GM10266 (cell line): ENCODE results near the gene GREB1L.

Source experiments
- DNase-seq: peaks from one replicate; pipeline ENCODE4 v3.0.0; 2012; ENCODE audit errors: extremely low spot score
- TF ChIP-seq, protein P1 (sequence below): IDR thresholded peaks from 2 replicates; pipeline ENCODE4 v1.5.1; 2012; ENCODE audit warnings: mild to moderate bottlenecking, low read depth; ENCODE audit not compliant: control insufficient read depth, insufficient read depth; ENCODE audit errors: missing control alignments

The GREB1L gene

DNA sequence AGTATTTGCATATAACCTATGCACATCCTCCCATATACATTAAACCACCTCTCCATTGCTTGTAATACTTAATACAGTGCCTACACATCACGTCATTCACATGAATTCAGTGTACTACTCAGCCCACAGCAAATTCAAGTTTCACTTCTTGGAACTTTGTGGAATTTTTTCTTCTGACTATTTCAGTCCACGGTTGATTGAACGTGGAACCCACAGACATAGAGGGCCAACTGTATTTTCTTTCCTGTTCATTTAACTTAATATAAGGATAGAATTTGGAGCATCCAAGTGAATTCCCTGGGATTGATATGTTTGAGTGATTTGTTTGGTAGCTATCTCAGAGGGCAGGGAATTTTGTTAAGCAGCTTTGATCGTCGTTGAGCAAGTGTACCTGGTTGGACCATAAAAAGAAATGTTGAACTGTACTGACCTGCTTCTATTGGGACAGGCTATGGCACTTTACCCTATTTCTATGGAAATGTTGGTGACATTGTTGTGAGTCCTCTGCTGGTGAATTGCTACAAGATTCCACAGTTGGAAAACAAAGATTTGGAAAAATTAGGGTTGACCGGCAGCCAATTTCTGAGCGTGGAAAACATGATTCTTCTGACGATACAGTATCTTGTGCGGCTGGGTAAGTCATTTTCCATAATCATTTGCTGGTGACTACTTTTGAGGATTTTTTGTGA is 201.9 kb downstream of the GREB1L start:
- DNase-seq = no peak
- TF ChIP-seq, protein P1, sequence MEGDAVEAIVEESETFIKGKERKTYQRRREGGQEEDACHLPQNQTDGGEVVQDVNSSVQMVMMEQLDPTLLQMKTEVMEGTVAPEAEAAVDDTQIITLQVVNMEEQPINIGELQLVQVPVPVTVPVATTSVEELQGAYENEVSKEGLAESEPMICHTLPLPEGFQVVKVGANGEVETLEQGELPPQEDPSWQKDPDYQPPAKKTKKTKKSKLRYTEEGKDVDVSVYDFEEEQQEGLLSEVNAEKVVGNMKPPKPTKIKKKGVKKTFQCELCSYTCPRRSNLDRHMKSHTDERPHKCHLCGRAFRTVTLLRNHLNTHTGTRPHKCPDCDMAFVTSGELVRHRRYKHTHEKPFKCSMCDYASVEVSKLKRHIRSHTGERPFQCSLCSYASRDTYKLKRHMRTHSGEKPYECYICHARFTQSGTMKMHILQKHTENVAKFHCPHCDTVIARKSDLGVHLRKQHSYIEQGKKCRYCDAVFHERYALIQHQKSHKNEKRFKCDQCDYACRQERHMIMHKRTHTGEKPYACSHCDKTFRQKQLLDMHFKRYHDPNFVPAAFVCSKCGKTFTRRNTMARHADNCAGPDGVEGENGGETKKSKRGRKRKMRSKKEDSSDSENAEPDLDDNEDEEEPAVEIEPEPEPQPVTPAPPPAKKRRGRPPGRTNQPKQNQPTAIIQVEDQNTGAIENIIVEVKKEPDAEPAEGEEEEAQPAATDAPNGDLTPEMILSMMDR = no peak

DNA sequence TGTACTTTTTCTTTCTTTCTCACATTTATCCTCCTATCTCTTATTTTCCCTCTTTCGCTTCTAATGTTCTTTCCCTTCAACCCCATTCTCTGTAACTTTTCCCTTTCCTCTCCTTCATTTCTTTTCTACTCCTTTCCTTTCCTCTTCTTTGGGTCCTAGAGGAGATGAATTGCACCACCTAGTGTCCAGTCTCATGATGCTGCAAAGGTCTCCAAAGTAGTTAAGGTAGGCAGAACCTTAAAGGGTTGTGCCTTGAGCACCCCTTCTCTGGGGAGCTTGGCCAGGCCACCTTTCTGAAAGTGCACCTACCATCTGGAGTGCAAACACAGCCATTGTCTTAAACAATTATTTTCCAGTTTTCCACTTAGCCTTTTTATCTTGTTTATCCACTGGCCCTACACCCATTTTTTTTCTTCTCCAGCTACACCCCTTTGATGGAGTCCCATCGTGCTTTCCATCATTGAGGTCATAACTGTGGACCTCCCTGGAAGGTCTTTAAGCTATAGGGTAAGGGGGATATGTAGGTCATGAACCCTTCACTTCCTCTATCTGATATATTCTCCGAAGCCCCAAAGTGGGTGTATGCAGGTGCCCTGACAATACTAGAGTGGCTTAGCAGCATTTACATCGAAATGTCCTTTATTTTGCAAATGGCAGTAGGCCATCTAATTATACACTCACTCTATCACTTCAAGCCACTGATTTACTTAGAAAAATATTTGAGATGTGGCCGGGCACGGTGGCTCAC is 202.6 kb downstream of the GREB1L start:
- TF ChIP-seq, protein P1 = peak; percentile 58
- peak; percentile 39 for DNase-seq

DNA sequence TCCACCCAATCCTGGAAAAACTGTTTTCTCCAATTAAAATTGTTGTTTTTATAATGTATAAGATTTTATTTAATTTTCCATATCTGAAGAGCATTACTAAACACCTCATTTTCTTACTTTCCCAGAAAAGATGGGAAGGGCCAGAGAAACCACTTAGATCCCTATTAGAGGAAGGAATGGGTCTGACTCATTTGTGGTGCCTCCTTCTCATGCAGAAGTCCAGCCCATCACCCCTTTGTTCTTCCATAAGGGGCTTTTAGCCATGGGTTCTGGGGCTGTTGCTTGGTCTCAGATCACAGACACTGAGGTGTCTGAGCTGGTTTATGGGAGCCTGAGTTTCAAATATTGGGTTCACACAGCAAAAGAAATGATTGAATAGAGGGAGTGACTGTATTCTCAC is 206.3 kb downstream of the GREB1L start:
- TF ChIP-seq, protein P1 = no peak
- no peak for DNase-seq

DNA sequence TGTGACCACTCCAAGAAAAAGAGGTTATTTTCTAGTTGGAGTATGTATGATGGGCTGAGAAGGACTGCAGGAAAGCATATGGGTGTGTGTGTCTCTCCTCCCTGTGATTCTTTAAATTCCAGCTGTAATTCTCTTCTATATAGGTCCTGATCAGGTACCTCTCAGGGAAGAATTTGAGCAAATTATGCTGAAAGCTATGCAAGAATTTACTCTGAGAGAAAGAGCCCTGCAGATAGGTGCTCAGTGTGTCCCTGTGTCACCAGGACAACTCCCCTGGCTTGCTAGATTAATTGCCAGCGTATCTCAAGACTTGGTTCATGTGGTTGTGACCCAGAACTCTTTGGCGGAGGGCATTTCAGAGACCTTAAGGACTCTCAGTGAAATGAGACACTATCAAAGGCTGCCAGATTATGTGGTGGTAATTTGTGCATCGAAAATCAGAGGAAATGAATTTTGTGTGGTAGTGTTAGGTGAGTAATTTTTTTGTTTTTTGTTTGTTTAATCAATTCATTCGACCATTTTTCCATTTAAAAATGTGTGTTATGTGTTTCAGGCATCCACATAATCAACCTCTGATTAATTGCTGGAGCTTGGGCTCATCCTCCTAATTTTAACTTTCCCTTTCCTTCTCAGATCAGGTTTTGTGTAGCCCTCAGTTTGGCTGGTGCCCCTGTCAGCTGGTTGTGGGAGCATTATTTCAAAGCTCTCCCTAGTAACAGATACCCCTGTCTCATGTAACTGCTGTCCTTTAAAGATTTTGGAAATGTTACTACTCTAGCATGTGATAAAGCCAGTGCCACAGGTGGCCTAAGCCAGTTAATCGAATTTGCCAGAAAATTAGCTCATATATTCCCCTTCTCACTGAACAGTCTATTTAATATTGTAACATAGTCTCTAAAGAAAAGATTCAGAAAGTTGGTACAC is 207.6 kb downstream of the GREB1L start:
- TF ChIP-seq, protein P1 = no peak
- no peak for DNase-seq

DNA sequence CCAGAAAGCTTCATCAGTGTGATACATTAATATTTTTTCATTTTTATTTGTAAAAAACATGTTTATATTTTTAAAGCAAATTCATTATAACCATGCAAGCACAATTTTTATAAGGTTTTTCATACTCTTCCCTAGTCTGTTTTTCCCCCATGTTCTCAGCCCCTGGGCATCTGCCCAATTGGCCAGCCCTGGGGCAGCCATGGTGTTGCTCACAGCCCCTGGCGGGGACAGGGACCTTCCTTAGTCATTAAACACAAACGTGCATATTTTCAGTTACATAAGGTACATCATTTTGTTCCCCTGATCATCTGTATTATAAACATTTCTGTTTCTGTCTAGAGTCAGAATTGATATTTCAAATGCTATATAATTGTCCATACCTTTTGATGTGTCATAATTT is 208.5 kb downstream of the GREB1L start:
- no peak for DNase-seq
- TF ChIP-seq, protein P1 = no peak

DNA sequence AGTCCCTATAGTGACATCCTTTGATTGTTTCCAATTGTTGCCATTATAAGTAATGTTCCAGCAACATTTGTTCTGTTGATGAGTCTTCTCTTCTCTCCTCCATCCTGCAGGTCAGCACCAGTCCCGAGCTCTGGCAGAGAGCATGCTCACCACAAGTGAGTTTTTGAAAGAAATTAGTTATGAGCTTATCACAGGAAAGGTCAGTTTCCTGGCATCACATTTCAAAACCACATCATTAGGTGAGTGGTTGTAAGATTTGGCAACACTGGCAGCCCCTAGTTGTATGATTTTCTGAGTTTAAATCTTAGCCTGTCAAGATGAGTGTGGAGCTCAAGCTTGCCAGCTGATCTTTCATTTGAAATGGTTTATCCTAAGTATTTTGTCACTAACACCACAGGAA is 208.9 kb downstream of the GREB1L start:
- TF ChIP-seq, protein P1 = no peak
- no peak for DNase-seq

DNA sequence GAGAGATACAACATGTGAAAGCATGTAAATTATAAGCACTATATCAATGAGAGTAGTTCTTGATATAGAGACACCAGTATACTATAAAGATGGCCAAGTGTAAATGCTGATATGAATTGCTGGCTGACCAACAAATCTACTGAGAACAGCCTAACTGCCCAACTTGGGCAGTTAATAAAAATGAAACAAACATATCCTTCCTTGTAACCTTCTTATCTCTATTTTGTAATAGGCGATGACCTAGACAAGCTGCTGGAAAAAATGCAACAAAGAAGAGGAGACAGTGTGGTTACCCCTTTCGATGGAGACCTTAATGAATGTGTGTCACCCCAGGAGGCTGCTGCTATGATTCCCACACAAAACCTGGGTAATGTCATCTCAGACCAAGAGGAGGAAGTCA is 209.8 kb downstream of the GREB1L start:
- TF ChIP-seq, protein P1 = no peak
- no peak for DNase-seq
